ENCODE data around the gene PDZD7.
"Not testable (repeated sequence)": the region's sequence is repeated elsewhere in the genome, so short reads cannot be mapped to it uniquely, and the experiment has no call there.

The PDZD7 gene

DNA sequence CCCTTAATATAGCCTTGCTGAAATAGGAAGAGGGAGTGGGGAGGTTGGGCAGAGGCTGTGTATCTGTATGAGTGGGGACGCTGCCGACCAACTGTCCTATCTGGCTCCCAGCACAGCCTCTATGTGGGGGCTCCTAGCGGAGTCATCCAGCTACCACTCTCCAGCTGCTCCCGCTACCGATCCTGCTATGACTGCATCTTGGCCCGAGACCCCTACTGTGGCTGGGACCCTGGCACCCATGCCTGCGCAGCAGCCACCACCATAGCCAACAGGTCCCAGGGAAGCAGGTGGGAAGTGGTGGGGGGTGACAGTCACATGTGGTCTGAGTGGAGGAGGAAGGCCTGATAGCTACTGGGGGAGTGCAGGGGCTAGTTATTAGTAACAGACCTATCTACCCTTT is 50.2 kb downstream of the PDZD7 start:
- peak; percentile 23 for DNase-seq

DNA sequence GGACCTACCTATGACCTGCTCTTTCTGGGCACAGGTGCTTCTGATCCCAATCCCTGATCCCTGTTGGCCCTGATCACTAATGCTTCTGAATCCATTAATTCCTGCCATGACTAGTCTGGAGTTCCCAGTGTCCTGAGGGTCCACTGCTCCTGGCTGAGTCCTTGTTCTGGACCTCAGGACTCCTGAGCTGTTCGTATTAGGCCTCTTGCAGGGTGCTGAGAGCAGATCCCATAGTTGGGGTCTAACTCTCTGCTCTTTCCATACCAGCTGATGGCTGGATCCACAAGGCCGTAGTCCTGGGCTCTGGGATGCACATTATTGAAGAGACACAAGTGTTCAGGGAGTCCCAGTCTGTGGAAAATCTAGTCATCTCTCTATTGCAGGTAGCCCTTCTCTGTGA is 50.6 kb downstream of the PDZD7 start:
- peak; percentile 32 for DNase-seq

DNA sequence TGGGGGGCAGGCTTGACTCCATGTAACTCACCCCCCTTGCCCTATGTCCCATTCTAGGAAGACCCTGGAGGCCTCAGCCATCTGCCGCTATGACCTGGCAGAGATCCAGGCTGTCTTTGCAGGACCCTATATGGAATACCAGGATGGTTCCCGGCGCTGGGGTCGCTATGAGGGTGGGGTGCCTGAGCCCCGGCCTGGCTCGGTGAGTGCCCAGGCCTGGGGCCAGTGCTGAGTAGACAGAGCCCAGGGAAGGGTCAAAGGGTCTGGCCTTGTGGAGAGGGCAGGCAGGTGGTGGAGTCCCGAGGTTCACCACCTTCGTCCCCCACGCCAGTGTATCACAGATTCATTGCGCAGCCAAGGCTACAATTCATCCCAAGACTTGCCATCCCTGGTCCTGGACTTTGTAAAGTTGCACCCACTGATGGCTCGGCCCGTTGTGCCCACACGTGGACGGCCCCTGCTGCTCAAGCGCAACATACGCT is 51.1 kb downstream of the PDZD7 start:
- DNase-seq = peak; percentile 35

DNA sequence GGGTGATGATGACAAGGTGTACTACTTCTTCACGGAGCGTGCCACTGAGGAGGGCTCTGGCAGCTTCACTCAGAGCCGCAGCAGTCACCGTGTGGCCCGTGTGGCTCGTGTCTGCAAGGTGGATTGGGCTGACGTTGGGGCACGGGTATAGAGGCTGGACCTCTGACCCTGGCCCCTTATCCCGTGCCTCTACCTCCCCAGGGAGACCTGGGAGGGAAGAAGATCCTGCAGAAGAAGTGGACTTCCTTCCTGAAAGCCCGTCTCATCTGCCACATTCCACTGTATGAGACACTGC is 52.1 kb downstream of the PDZD7 start:
- no peak for DNase-seq

DNA sequence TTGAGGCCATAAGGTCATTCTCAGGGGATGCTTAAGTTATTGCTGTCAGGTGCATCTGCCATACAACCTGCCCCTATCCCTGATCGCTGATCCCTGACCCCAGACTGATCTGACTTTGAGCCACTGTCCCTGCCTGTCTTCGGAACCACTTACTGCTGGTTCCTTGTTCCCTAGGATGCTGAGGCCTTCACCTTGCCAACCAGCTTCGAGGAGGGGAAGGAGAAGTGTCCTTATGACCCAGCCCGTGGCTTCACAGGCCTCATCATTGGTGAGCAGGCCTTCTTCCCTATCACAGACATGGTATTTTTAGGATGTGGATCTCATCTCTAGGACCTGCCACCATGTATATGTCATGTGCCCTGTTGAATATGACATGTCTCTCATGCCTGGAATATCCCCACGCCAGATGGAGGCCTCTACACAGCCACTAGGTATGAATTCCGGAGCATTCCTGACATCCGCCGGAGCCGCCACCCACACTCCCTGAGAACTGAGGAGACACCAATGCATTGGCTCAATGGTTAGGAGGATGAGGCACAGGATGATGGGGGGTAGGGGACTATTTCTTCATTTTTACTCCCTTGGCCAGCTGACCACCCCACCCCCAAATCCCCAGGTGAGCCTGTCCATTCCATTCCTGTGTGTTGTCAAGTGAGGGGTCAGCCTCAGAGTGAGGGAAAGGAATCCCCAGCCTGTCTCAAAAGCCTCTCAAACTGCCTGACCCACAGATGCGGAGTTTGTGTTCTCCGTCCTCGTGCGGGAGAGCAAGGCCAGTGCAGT is 52.6 kb downstream of the PDZD7 start:
- DNase-seq = peak; percentile 28

DNA sequence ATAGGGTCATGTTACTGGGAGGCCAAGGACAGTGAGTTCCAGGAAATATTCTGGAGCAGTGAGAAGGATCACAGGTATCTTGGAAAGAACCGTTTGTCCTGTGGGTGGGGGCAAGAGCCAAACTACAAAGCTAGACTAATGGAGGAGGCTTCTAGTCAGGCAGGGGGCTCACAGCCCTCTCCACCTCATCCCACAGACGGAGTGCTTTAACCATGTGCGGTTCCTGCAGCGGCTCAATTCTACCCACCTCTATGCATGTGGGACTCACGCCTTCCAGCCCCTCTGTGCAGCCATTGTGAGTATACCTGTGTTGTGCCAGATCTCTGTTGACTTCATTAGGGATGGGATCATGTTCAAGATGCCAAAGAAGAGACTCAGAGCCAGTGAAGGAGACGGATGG is 53.5 kb downstream of the PDZD7 start:
- DNase-seq = peak; percentile 40

DNA sequence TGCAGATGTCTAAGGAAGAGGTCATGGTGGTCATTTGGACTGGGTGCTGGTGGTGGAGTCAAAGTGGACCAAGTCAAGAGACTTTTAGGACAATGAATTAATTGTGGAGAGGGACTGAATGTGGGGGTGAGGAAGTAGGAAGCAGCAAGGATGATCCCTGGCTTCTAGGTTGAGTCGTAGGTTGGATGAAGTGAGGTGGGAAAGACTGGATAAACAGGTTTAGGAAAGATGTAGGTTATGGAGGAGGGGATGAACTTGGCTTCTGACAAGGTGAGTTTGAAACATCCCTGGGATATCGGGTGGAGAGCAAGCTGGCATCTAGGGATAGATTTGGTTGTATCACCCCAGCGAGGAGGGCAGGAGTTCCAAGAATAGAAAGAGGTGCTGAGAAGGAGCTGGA is 54.0 kb downstream of the PDZD7 start:
- no peak for DNase-seq

DNA sequence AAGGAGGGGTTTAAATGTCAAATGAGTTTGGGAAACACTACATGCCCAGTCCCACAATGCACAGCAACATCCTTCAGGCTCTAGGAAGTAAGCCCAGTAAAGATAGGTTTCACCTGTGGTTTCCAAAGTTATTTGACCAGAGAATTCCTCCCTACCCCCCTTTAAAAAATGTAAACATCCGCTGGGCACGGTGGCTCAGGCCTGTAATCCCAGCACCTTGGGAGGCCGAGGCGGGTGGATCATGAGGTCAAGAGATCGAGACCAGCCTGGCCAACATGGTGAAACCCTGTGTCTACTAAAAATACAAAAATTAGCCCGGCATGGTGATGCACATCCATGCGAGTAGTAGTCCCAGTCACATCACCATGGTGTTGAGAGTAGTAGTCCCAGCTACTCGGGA is 55.5 kb downstream of the PDZD7 start:
- DNase-seq = not testable (repeated sequence)

DNA sequence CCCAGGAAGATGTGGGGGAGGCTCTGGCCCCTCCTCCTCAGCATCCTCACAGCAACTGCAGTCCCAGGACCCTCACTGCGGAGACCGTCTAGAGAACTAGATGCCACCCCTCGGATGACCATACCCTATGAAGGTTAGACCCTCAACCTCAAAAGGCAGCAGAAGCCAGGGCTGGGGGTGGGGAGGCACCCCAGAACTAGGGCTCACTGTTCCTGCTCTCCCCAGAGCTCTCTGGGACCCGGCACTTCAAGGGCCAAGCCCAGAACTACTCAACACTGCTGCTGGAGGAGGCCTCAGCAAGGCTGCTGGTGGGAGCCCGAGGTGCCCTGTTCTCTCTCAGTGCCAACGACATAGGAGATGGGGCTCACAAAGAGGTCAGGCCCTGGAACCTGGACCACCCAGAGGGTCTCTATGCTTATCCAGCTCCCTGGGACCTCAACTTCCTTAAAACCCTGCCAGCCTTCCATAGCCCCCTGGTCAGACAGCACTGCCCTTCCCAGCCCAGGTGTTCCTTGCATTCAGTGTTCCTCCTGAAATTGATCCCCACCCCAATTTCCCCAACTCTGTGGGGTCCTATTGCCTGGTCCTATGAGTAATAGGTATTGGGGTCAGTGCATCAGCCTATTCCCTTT is 57.9 kb downstream of the PDZD7 start:
- DNase-seq = peak; percentile 41

DNA sequence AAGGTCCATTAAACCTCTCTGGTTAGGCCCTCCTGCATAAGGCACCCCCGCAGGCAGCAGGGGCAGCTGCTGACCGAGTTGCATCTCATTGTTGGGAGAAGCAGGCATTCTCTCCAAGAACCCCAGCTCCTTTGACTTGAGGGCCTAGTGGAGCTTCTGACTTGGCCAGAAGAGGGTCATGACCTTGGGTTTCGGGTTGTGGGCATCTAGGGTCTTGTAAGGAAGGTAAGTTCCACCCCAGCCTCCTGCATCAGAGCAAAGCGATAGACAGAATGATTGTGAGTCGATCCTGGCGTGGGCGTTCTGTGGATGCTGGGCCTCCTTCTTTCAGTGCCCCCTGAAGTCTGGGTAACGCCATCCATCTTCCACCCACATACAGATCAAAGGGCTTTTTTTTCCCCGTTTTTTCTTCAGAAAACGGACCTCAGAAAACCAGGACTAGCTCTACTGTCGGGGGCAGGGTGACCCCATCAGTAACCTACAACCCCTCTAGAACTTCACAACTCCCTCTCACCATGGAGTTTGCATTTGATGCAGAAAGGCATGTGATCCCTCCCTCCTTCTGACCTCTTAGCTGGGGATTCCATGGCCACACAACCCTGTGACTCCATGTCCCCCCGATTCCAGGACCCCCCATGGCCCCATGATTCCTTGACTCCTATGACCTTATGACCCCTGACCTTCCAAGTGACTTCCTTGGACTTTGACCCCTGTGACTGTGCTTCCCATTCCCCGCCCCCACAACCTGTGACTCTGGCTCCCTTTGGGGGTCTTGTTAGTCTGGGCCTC is 58.6 kb downstream of the PDZD7 start:
- peak; percentile 48 for DNase-seq

DNA sequence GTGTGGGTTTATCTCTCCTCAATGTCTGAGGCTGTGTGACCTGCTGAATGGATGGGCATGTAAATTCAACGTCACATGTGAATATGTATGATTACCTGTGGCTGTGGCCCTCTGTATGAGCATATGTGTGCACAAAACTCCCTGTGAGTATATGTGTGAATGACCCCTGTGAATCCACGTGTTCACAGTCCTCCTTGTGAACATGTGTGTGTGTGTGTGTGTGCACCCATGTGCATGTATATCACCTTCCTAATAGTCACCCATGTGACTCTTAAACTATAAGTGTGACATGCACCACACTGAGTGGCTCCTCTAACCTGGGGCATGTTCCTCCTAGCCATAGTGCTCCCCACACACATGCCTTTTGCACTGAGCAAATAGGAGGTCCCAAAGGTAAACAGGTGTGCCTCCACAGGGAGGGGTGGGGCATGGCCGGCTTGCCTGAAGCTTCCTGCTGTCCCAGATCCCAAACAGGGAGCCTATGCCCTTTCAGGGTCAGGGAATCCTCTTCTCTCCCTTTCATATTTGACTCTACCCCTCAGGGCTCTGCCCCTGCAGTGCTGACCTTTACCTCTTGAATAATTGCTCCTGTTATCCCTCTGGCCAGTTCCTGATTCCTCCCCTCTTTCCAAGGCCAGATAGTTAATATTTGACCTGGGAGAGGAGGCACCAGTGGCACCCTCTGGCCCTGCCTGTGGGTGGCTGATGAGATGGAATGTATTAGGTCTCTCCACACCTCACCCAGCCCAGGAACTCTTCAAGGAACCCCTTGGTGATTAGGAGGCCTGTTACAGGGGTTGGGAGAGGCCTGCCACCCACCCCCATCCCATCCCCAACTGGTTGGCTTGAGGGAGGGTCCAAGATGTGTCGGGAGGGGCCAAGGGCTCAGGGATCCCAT is 59.8 kb downstream of the PDZD7 start:
- peak; percentile 44 for DNase-seq

DNA sequence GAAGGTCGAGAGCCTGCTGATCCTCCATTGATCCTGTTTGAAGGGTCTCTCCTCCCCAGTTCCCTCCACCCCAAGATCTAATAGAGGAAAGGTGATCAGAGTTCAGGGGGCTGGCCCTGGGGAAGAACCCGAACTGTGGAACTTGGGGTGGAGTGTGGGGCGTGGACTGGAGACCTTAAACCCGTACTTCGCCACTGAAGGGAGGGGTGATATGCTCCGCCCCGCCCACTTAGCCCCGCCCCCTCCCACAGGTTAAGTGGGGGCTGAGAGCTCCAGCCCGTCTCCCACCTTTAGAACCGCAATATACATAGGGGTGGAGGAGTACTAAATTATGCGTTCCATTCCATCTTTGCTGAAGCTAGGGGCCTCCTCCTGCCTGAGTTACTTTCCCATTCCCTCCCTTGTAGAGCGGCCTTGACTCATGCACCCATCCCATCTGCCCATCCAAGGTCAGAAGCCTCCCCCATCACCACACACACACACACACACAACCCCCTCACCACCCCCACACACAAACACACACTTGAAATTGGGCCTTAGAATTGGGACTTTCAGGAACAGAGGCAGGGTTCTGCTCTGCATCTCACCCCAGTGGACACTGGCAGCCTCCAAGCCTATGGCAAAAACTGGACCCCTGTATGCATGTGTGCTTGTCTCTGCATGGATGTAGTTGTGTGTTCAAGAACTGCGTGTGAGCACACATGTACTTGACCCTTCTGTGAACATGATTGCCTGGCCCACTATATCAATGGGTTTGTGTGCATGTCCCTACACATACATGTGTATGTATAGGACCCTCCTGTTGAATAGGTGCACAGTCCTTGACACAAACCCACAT is 60.6 kb downstream of the PDZD7 start:
- DNase-seq = peak; percentile 59

DNA sequence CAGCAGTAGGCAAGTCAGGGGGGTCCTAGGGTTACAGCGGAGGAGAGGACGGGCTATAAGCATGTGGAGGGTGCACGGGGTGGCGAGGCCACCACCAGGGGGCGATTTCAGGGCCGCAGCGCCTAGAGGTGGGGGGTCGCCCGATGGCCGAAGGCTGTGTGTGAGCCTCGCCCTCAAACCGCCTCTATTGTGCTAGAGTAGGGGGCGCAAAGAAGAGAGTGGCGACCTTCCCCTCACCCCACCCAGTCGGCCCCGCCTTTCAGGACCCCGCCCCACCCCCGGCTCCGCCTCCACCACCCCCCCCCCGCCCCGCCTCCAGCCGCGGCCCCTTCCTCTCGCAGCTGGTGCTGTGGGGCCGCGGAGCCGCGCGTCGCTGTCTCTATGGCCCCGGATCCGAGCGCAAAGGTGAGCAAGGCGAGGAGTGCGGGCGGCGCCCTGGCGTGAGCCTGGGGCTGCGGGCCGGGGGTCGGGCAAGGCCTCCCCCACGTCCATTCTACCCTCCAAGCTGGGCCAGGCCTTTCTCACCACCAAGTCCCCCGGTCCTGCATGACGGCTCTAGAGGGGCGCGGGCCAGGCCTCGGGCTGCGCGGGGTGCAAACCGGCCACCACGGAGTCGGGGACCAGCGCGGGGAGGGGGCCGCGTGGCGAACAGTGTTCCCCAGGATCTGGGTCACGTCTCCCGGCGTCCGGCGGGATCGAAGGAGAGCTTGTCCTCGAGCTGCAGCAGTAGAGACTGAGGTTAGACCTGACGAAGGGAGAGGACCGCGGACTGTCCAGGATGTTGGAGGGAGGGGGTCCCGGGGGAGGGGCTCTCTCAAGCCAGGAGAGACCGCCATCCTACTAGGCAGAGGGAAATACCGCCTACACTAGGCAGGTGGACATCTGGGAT is 61.5 kb downstream of the PDZD7 start, which contains the start of gene SEMA4G:
SEMA4G (plus strand) TSS at position 318 of the 889 bp plus-strand sequence. CDS start 3,409 bp downstream, outside the sequence.
- DNase-seq = peak; percentile 80

DNA sequence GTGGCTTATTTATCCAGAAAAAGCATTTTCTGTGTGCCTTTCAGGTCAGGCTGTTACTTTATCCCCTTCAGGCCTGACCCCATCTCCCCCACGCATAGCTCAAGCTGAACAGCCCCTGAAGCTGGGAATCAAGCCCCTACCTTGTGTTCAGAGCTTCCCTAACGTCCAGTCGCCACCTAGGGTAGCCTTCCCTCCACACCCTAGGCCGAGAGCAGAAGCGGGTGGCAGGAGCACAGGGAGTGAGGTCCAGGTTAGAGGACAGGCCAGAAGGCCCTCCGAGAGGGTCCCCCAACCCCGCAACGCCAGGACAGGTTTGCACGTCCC is 62.1 kb downstream of the PDZD7 start:
- no peak for DNase-seq

DNA sequence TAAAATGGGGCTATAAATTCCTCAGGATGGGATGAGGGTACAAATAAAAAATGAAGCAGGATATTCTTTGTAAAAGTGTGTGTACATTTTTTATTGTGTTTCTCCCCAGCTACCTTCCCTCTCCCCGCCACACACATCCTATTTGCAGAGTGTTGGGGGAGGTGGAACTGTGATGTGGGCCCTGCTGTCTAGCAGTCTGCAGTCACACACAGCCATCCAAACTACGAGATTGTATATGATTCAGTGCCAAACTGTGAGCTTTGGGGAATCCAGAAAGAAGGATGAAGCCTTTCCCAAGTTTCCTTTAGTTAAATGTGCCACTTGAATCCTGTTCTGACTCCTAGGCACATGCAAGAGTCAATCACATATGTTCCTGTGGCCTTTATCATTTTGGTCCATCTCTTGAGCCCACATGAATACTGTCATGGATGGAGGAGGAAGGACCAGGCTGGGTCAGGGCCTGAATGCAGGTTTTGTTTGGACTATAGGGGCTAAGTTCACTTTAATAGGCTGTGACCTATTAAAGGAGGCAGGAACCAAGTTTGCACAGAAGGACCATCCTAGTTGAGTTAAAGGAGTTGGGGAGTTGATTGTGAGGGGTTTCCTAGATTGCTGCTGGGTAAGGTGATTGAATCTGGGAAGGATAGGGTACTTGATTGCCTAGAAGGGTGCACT is 62.7 kb downstream of the PDZD7 start:
- DNase-seq = peak; percentile 34

DNA sequence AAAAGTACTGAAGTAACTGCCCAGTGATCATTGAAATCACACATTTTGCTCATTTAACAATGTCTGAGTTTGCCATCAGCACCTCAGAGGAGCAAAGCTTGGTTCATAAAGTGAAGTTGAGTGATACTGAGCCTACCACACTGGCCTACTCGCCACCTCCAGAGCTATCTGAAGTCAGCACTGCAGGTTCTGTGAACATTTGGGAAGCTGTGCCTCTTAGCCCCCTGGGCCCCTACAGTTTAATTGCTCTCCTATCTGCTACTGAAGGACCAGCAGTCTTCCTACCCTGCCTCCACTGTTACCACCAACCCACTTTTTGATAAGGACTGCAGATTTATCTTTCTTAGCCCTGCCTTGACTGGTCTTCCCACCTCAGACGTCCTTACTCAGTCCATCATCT is 63.6 kb downstream of the PDZD7 start:
- no peak for DNase-seq

DNA sequence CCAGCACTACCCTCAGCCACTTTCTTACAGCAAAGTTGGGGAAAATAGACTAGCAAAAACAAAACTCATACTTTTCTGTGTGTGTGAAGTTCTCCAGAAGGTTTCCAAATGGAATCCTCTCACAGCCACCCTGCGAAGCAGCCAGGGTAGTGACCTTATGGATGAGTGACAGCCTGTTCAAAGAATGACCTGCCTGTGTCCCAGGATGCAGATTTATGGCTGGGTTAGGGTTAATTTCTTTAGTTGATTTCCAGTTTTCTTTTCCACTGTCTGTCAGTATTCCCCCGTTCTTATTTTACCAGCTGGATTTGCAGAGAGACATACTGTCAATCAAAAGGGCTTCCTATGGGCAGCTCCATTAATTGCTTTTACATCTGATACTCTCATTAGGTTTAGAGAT is 64.0 kb downstream of the PDZD7 start:
- no peak for DNase-seq

DNA sequence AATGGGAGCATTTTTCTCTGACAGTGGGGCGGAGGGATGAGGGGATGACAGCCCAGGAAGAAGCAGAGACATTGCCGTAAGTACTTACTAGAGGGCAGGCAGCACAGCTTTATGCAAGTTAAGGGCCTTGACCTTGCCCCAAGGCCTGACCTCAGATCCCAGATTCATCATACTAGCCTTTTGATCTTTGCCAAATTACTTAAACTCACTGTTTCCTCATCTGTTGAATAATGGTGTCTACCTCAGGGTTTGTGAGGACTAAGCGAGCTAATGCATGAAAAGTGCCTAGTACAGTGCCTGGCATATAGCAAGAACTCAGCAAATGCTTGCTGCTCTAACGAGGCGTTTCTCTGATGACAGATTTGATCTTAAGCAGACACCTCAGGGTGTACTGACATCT is 65.1 kb downstream of the PDZD7 start:
- no peak for DNase-seq

DNA sequence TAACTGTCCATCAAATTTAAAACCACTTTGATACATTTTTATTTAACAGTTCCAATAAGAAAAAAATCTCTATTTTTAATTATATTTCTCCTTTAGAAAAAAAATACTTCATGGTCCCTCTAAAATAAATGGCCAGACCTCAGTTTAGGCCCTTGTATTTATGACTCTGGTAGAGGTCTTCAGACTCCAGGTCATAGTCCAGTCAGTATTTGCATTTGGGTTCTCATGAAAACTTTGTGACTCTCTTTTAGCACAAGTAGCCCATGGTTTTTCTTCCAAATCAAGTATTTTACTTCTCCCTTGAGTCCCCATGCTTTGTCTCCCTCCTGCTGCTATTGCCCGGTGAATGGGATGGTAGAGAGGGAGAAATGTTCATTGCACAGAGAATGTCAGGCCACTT is 67.1 kb downstream of the PDZD7 start:
- no peak for DNase-seq

DNA sequence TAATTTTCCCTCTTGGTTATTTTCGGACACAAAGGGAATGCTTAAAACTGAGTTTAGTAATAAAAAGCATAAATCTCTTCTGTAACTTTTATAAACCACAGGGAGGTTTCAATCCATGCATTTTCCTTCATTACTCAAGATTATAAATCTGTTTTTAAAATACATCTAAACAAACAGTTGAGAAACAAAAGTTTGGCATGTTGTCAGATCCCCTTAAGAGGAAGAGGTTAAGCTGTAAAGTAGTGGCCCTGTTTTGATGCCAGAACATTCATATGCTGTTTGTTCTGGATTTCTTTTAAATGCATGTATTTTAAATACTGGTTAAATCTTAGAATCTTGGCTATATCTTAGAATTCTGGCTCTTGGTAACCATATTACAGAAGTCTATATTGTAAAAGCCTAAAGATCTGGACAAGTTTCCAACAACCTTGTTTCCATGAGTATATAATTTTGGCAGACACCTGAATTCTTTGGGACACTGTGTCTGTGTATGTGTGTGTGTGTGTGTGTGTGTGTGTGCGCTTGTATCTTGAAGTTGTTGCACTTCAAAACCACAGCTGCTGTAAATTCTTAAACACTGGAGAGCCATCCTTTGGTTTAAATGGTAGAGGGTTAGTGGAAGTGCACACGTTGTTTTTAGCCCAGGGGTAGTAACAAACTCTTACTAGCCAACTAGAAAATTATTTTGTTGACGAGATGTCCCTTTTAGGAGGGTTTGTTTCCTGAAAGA is 68.4 kb downstream of the PDZD7 start:
- DNase-seq = no peak
